Astrocyte (in vitro differentiated cells and primary cell): ENCODE results near the gene FETUB.
"Not testable (repeated sequence)": the region's sequence is repeated elsewhere in the genome, so short reads cannot be mapped to it uniquely, and the experiment has no call there.

Experiments used
- CTCF ChIP-seq: IDR thresholded peaks from 2 replicates; pipeline ENCODE4 v1.5.1; 2011; ENCODE audit warnings: low read depth, mild to moderate bottlenecking, inconsistent platforms, low read length, moderate library complexity; ENCODE audit not compliant: insufficient read depth
- EZH2 ChIP-seq: IDR thresholded peaks from 2 replicates; pipeline ENCODE4 v1.6.1; 2012; ENCODE audit warnings: mild to moderate bottlenecking, low read length, inconsistent platforms; ENCODE audit not compliant: insufficient read depth

DNA sequence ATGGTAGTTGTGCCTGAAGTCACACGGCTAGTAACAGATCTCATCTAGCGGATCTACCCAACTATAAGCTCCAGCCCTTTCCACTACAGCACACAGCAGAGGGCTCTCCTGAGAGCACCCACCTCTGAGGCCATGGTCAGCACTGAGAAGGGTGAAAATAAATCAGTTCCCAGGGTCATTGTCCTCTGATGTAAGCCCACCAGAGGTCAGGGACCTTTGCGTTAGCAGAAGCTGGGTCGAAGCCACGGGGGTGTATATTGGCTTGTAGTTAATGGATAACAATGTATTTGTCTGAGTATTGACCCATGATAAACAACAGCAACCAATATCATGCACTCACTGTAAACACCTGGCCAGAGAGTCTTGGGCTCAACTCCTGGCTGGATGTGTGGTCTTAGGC is 6.0 kb upstream of the FETUB start:
- TF ChIP-seq CTCF, EZH2: not testable (repeated sequence)
